HG02870 (cell line): ENCODE results near the gene SEC14L6.

Experiments used
- ATAC-seq: cut with Tn5 transposase; IDR thresholded peaks from one replicate; pipeline ENCODE4 v1.9.1; 2021; ENCODE audit warnings: mild to moderate bottlenecking, moderate library complexity; ENCODE audit not compliant: unreplicated experiment

SEC14L6 gene

GRCh38 chr22:30500628-30501027 lies 45.9 kb downstream of the SEC14L6 start:
- ATAC-seq, result no peak

GRCh38 chr22:30497466-30498150 lies 48.9 kb downstream of the SEC14L6 start:
- ATAC-seq, result no peak

- no peak for ATAC-seq
Observed at GRCh38 chr22:30495041-30495784, 51.3 kb downstream of the SEC14L6 start.

GRCh38 chr22:30492144-30492543 lies 54.4 kb downstream of the SEC14L6 start:
- no peak for ATAC-seq

- ATAC-seq, result no peak
Observed at GRCh38 chr22:30491381-30491780, 55.2 kb downstream of the SEC14L6 start.

- no peak for ATAC-seq
Observed at GRCh38 chr22:30490399-30490798, 56.1 kb downstream of the SEC14L6 start.

- ATAC-seq, result no peak
Observed at GRCh38 chr22:30488121-30488520, 58.4 kb downstream of the SEC14L6 start.

GRCh38 chr22:30486661-30487115 lies 59.9 kb downstream of the SEC14L6 start:
- no peak for ATAC-seq

- ATAC-seq, result no peak
Observed at GRCh38 chr22:30486118-30486517, 60.4 kb downstream of the SEC14L6 start.

GRCh38 chr22:30485362-30485988 lies 61.1 kb downstream of the SEC14L6 start:
- ATAC-seq, result no peak

- no peak for ATAC-seq
Observed at GRCh38 chr22:30483169-30483568, 63.4 kb downstream of the SEC14L6 start.

- ATAC-seq, result no peak
Observed at GRCh38 chr22:30481711-30482110, 64.8 kb downstream of the SEC14L6 start.

GRCh38 chr22:30479981-30480380 lies 66.6 kb downstream of the SEC14L6 start:
- no peak for ATAC-seq

- ATAC-seq, result no peak
Observed at GRCh38 chr22:30474683-30475424, 71.7 kb downstream of the SEC14L6 start.

- no peak for ATAC-seq
Observed at GRCh38 chr22:30474121-30474520, 72.4 kb downstream of the SEC14L6 start.

GRCh38 chr22:30472994-30473720 lies 73.4 kb downstream of the SEC14L6 start:
- ATAC-seq, result no peak
